A549 (cell line): ENCODE results near the gene EXT2. TPM values are rescaled to one million over a fixed set of nuclear protein-coding genes. Genes with fewer than 3 reads are reported as not detected.

ENCODE experiments used
- ATAC-seq, 2 experiments: fragments of 200-7000 bp in 1 of 2; fragments of >200 bp in 1 of 2; cut with Nextera tagmentation in 1 of 2; cut with Tn5 transposase in 1 of 2; 3 replicates each; pipeline versions ENCODE4 v1.8.0 to v1.9.1; 2018 to 2020; ENCODE audit warnings: mild to moderate bottlenecking in 1 of 2, moderate library complexity in 1 of 2
- CTCF ChIA-PET: fragments of 300-600 bp; sonication (Branson Sonifier 250); formaldehyde crosslinking; extraction: SDS; loops from one replicate; lab custom pipeline; 2021; ENCODE audit warnings: antibody characterized with exemption, inconsistent platforms; lab: Yijun Ruan, JAX
- POLR2A ChIA-PET: fragments of 350-600 bp; formaldehyde crosslinking; extraction: SDS; loops from one replicate; lab custom pipeline; 2021; ENCODE audit warnings: antibody characterized with exemption, inconsistent platforms; lab: Yijun Ruan, JAX
- DNase-seq, 2 experiments: peaks; one replicate each; pipeline versions ENCODE4 v3.0.0 to v3.0.0-alpha.2; 2011 to 2016; ENCODE audit warnings: low read depth in 1 of 2, low spot score in 1 of 2
- FAIRE-seq: peaks from 2 replicates; lab custom pipeline; 2011; peaks lifted over from hg19 to GRCh38; lab: Jason Lieb, UNC
- H3K27ac ChIP-seq, 2 experiments: fragments of >200 bp; sonication (Bioruptor Twin); formaldehyde crosslinking; 3 replicates each; pipeline ENCODE4 v1.5.1; 2016 to 2017
- H3K4me1 ChIP-seq: fragments of >200 bp; sonication (Bioruptor Twin); formaldehyde crosslinking; 3 replicates; pipeline ENCODE4 v1.6.1; 2016
- H3K4me2 ChIP-seq: fragments of >200 bp; sonication (Bioruptor Twin); formaldehyde crosslinking; 3 replicates; pipeline ENCODE4 v1.6.1; 2016
- H3K4me3 ChIP-seq: fragments of >200 bp; sonication (Bioruptor Twin); formaldehyde crosslinking; 3 replicates; pipeline ENCODE4 v1.5.1; 2016
- H3K9me3 ChIP-seq: fragments of >200 bp; sonication (Bioruptor Twin); formaldehyde crosslinking; 3 replicates; pipeline ENCODE4 v1.6.1; 2016
- CBX2 ChIP-seq: fragments of 200-600 bp; sonication (generic); IDR thresholded peaks from 2 replicates; pipeline ENCODE4 v1.6.1; 2016; ENCODE audit warnings: low read depth, mild to moderate bottlenecking, borderline replicate concordance
- ESRRA ChIP-seq: fragments of 150-350 bp; IDR thresholded peaks from 2 replicates; pipeline ENCODE4 v1.6.1; 2014; ENCODE audit warnings: mild to moderate bottlenecking, low read length, borderline replicate concordance
- FOXS1 ChIP-seq: fragments of 250-450 bp; sonication (Bioruptor Pico); IDR thresholded peaks from 2 replicates; pipeline ENCODE4 v1.5.0; 2020; ENCODE audit warnings: mild to moderate bottlenecking, moderate library complexity
- GATA3 ChIP-seq: IDR thresholded peaks from 2 replicates; pipeline ENCODE4 v1.6.1; 2012; ENCODE audit warnings: borderline replicate concordance
- HEYL ChIP-seq: fragments of 250-450 bp; sonication (Bioruptor Pico); IDR thresholded peaks from 2 replicates; pipeline ENCODE4 v1.8.0; 2021; ENCODE audit warnings: mild to moderate bottlenecking, moderate library complexity
- HOXA7 ChIP-seq: fragments of 250-450 bp; sonication (Bioruptor Pico); IDR thresholded peaks from 2 replicates; pipeline ENCODE4 v1.5.0; 2020; ENCODE audit warnings: mild to moderate bottlenecking, moderate library complexity
- MAFK ChIP-seq: fragments of 450-650 bp; IDR thresholded peaks from 2 replicates; pipeline ENCODE4 v1.6.1; 2014; ENCODE audit not compliant: partially characterized antibody
- PHF8 ChIP-seq: fragments of 200-600 bp; sonication (generic); IDR thresholded peaks from 2 replicates; pipeline ENCODE4 v1.6.1; 2016; ENCODE audit warnings: low read depth, mild to moderate bottlenecking, antibody characterized with exemption, moderate library complexity, borderline replicate concordance
- POLR2AphosphoS2 ChIP-seq: conservative IDR thresholded peaks from 2 replicates; pipeline ENCODE4 v1.6.1; 2012; ENCODE audit warnings: low read length, improper control_type of control experiment, inconsistent platforms
- RCOR1 ChIP-seq: fragments of 150-350 bp; IDR thresholded peaks from 2 replicates; pipeline ENCODE4 v1.6.1; 2014; ENCODE audit warnings: antibody characterized with exemption, low read length, low read depth
- RNF2 ChIP-seq: fragments of 200-600 bp; sonication (generic); IDR thresholded peaks from 2 replicates; pipeline ENCODE4 v1.6.1; 2016; ENCODE audit warnings: low read depth, mild to moderate bottlenecking, antibody characterized with exemption, moderate library complexity, borderline replicate concordance
- ZFP36 ChIP-seq: fragments of 450-650 bp; IDR thresholded peaks from 2 replicates; pipeline ENCODE4 v1.6.1; 2014; ENCODE audit warnings: borderline replicate concordance; ENCODE audit not compliant: partially characterized antibody
- WGBS: methylation state at CpG from one replicate; pipeline ENCODE4 v1.1.6; 2017; ENCODE audit errors: missing lambda C conversion rate; 5-methylcytosine and 5-hydroxymethylcytosine counted together
- polyA plus RNA-seq, 4 experiments: library from polyadenylated mRNA; depleted of rRNA in 3 of 4; stranded (reverse); fragments of >200 nt; fragmentation: RNase III in 1 of 4; extraction: RNeasy Plus Mini Kit Qiagen cat#74134 plus additional on column Dnase treatment in 1 of 4; gene quantifications; 2 replicates in 3 of 4; 3 replicates in 1 of 4; pipeline ENCODE4 v1.2.3, GENCODE V29; 2011 to 2017
- TF ChIP-seq, protein P1 (sequence below): fragments of 150-350 bp; IDR thresholded peaks from 2 replicates; pipeline ENCODE4 v1.6.1; 2014; ENCODE audit warnings: low read depth, mild to moderate bottlenecking, low read length
- TF ChIP-seq, protein P2 (sequence below): IDR thresholded peaks from 2 replicates; pipeline ENCODE4 v1.6.1; 2012
- TF ChIP-seq, protein P3 (sequence below): fragments of >200 bp; sonication (Bioruptor Twin); formaldehyde crosslinking; IDR thresholded peaks from 2 replicates; pipeline ENCODE4 v1.6.1; 2016
- TF ChIP-seq, protein P4 (sequence below): fragments of 250-450 bp; sonication (Bioruptor Pico); IDR thresholded peaks from 2 replicates; pipeline ENCODE4 v1.5.0; 2020; ENCODE audit warnings: low read depth, mild to moderate bottlenecking, moderate library complexity

EXT2 gene
- polyA plus RNA-seq, 2 of the 4 experiments (the other 2 are of a cell fraction): 56.5 to 77.3 TPM

DNA sequence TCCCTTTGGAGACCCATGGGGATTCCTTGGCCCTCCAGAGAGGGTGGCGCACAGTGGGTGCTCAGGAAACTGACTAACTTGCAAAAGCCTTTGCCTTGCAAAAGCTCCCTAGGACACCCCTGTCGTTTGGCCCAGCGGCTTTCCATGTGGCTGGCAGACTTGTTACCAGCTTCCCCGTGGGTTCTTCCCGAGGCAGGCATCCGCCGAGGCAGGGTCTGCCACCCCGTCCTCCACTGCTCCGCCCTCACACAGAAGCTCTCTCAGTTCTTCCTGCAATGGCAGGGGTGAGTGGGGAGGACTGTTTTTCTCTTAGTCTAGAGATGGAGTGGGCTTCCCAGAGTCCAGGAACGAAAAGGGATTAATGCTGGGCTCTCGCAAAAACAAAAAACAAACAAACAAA is 191.4 kb downstream of the EXT2 start (continued):
- TF ChIP-seq, protein P1, sequence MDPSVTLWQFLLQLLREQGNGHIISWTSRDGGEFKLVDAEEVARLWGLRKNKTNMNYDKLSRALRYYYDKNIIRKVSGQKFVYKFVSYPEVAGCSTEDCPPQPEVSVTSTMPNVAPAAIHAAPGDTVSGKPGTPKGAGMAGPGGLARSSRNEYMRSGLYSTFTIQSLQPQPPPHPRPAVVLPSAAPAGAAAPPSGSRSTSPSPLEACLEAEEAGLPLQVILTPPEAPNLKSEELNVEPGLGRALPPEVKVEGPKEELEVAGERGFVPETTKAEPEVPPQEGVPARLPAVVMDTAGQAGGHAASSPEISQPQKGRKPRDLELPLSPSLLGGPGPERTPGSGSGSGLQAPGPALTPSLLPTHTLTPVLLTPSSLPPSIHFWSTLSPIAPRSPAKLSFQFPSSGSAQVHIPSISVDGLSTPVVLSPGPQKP: no peak
- TF ChIP-seq RNF2 (no peak), RCOR1 (no peak)
- TF ChIP-seq, protein P2, sequence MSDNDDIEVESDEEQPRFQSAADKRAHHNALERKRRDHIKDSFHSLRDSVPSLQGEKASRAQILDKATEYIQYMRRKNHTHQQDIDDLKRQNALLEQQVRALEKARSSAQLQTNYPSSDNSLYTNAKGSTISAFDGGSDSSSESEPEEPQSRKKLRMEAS: no peak

DNA sequence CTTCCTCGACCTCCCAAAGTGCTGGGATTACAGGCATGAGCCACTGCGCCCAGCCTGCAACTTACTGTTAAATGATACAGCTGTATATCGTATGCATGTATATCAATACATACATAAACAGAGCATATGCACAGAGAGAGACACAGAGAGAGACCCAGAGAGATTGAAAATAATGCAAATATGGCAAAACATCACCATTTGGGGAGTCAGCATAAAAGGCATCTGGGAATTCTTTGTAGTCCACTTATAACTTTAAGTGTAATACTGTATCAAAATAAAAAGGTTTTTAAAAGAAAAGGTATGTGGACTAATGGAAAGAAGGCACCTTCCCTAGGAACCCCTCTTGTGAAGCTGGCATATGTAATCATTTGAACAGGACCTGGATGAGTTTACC is 192.7 kb downstream of the EXT2 start:
- TF ChIP-seq MAFK (peak; percentile 51), FOXS1 (CRISPR knock-in tag) (no peak), ESRRA (no peak)
- no peak for FAIRE-seq
- peaks cover 47% of the 10 kb centered on the region for H3K4me1 ChIP-seq
- POLR2A ChIA-PET: no interaction called here
- H3K27ac ChIP-seq: peak overlapping the region; percentile 57 to 78; a peak in 5 of 6 replicates
- no peaks in the 10 kb centered on the region for H3K9me3 ChIP-seq
- no peak for DNase-seq
- CTCF ChIA-PET: interaction anchor here (0.6 to 9.1 kb wide), 9 partner anchors 10 to 329 kb away, joined by 3 to 152 read pairs (median 4); no protein-coding TSS in a partner anchor
- H3K4me2 ChIP-seq: peak overlapping the region; percentile 49; the same call in 2 of the 3 replicates
- H3K4me3 ChIP-seq: no peak overlapping the region
- ATAC-seq: no peak
- WGBS: 62% methylated on average over 3 of the region's 3 CpGs

DNA sequence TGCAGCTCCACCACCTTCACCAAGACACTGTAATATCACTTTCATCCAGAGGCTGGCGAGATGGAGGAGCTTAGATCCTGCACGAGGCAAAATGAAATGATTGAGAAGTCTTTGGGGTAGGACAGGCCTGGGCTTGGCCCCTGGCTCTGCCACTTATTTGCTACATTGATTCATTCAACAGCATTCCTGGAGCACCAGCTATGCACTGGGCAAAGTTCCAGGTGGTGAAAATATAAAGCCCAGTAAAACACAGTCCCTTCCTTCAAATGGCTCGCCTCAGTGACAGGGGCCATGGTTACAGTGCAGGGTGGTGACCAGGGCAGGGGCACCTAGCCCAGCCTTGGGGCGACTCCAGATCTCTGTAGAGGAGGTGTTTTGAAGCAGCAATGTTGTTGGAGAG is 194.7 kb downstream of the EXT2 start:
- DNase-seq (no peak), ATAC-seq (no peak; a peak in 1 of 6 replicates), FAIRE-seq (no peak)
- no peak overlapping the region for H3K4me3 ChIP-seq
- TF ChIP-seq, protein P3, sequence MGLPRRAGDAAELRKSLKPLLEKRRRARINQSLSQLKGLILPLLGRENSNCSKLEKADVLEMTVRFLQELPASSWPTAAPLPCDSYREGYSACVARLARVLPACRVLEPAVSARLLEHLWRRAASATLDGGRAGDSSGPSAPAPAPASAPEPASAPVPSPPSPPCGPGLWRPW: no peak
- TF ChIP-seq GATA3 (no peak), HOXA7 (no peak), ZFP36 (no peak), FOXS1 (CRISPR knock-in tag) (no peak), HEYL (no peak), CBX2 (no peak), POLR2AphosphoS2 (no peak), PHF8 (no peak)
- TF ChIP-seq, protein P4, sequence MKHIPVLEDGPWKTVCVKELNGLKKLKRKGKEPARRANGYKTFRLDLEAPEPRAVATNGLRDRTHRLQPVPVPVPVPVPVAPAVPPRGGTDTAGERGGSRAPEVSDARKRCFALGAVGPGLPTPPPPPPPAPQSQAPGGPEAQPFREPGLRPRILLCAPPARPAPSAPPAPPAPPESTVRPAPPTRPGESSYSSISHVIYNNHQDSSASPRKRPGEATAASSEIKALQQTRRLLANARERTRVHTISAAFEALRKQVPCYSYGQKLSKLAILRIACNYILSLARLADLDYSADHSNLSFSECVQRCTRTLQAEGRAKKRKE (CRISPR knock-in tag): no peak
- H3K4me1 ChIP-seq: peaks cover 47% of the 10 kb centered on the region
- H3K9me3 ChIP-seq: no peaks in the 10 kb centered on the region
- ChIA-PET CTCF (interaction anchor here (0.7 to 9.1 kb wide), 9 partner anchors 10 to 248 kb away, joined by 3 to 152 read pairs (median 4); no protein-coding TSS in a partner anchor), POLR2A (interaction anchor here (1.0 kb wide), 1 partner anchor 11 kb away, joined by 5 read pairs; no protein-coding TSS in a partner anchor)
- H3K4me2 ChIP-seq: peak overlapping the region; percentile 18; the same call in 2 of the 3 replicates
- 44% methylated on average over 4 of the region's 4 CpGs for WGBS
- peak overlapping the region; percentile 51 to 78; a peak in 5 of 6 replicates for H3K27ac ChIP-seq

Other genes starting within 250 kb of the EXT2 start
- 48.7 and 50.2 TPM in 2 replicates for gene ALKBH3, start 214.8 kb upstream of the EXT2 start, polyA plus RNA-seq (2011; rRNA removed)
- gene ALKBH3, start 214.8 kb upstream of the EXT2 start, polyA plus RNA-seq (2017; fragmentation: RNase III; extraction: RNeasy Plus Mini Kit Qiagen cat#74134 plus additional on column Dnase treatment): 22.9 to 25.5 TPM (median 23.7 TPM) in 3 replicates
- 0.43 and 0.57 TPM in 2 replicates for gene C11orf96, start 153.0 kb upstream of the EXT2 start, polyA plus RNA-seq (2011; rRNA removed)
- 0.06 TPM in 1 of 3 replicates, not detected in the others for gene C11orf96, start 153.0 kb upstream of the EXT2 start, polyA plus RNA-seq (2017; fragmentation: RNase III; extraction: RNeasy Plus Mini Kit Qiagen cat#74134 plus additional on column Dnase treatment)
- not detected in 2 replicates for gene ACCSL, start 47.7 kb upstream of the EXT2 start, polyA plus RNA-seq (2011; rRNA removed)
- not detected in 3 replicates for gene ACCSL, start 47.7 kb upstream of the EXT2 start, polyA plus RNA-seq (2017; fragmentation: RNase III; extraction: RNeasy Plus Mini Kit Qiagen cat#74134 plus additional on column Dnase treatment)
- gene ACCS, start 29.4 kb upstream of the EXT2 start, polyA plus RNA-seq (2011; rRNA removed): 21.7 and 29.0 TPM in 2 replicates
- gene ACCS, start 29.4 kb upstream of the EXT2 start, polyA plus RNA-seq (2017; fragmentation: RNase III; extraction: RNeasy Plus Mini Kit Qiagen cat#74134 plus additional on column Dnase treatment): 22.7 to 31.8 TPM (median 24.9 TPM) in 3 replicates
- 1.00 and 1.4 TPM in 2 replicates for gene ALX4, start 214.5 kb downstream of the EXT2 start, polyA plus RNA-seq (2011; rRNA removed)
- 5.6 to 6.4 TPM (median 5.7 TPM) in 3 replicates for gene ALX4, start 214.5 kb downstream of the EXT2 start, polyA plus RNA-seq (2017; fragmentation: RNase III; extraction: RNeasy Plus Mini Kit Qiagen cat#74134 plus additional on column Dnase treatment)